H1 (cell line): Measurements from ENCODE around the gene INTS7. TPM values are rescaled to one million over a fixed set of nuclear protein-coding genes. Genes with fewer than 3 reads are reported as not detected.

ENCODE experiments used
- CTCF ChIA-PET: fragments of 300-600 bp; sonication (Branson Sonifier 250); formaldehyde crosslinking; loops from one replicate; lab custom pipeline; 2021; ENCODE audit not compliant: partially characterized antibody; lab: Charles Lee
- POLR2A ChIA-PET: fragments of 300-600 bp; sonication (Branson Sonifier 250); formaldehyde crosslinking; loops from one replicate; lab custom pipeline; 2021; ENCODE audit warnings: inconsistent platforms; ENCODE audit not compliant: partially characterized antibody; lab: Charles Lee
- DNase-seq, 2 experiments: peaks; one replicate each; pipeline versions ENCODE4 v3.0.0 to v3.0.0-alpha.2; 2010 to 2022; ENCODE audit warnings: low spot score in 2 of 2, low read depth in 1 of 2, mixed read lengths in 1 of 2
- FAIRE-seq: peaks from 2 replicates; lab custom pipeline; 2011; peaks lifted over from hg19 to GRCh38; lab: Jason Lieb, UNC
- H2AFZ ChIP-seq: 2 replicates; pipeline ENCODE4 v1.8.1; 2012; ENCODE audit warnings: low read length, inconsistent platforms
- H2AK5ac ChIP-seq: 2 replicates; pipeline ENCODE4 v1.6.1; 2013; ENCODE audit warnings: low read depth, low read length
- H2BK120ac ChIP-seq: replicated peaks from 2 replicates; pipeline ENCODE3; 2013; ENCODE audit warnings: low read depth, low read length, inconsistent platforms
- H2BK12ac ChIP-seq: 2 replicates; pipeline ENCODE4 v1.6.1; 2013; ENCODE audit warnings: low read depth, low read length
- H2BK15ac ChIP-seq: 2 replicates; pipeline ENCODE4 v1.6.1; 2013; ENCODE audit warnings: low read length
- H2BK20ac ChIP-seq: 2 replicates; pipeline ENCODE4 v1.6.1; 2013; ENCODE audit warnings: low read length
- H2BK5ac ChIP-seq: 2 replicates; pipeline ENCODE4 v1.6.1; 2013; ENCODE audit warnings: low read depth, low read length
- H3K14ac ChIP-seq: 2 replicates; pipeline ENCODE4 v1.6.1; 2013; ENCODE audit warnings: inconsistent platforms; ENCODE audit not compliant: insufficient read length
- H3K18ac ChIP-seq: 2 replicates; pipeline ENCODE4 v1.6.1; 2013; ENCODE audit warnings: low read length; ENCODE audit errors: extremely low read depth
- H3K23ac ChIP-seq: 2 replicates; pipeline ENCODE4 v1.6.1; 2013; ENCODE audit warnings: inconsistent platforms; ENCODE audit not compliant: insufficient read length
- H3K23me2 ChIP-seq: 2 replicates; pipeline ENCODE4 v1.6.1; 2013; ENCODE audit warnings: low read depth, low read length
- H3K27ac ChIP-seq: 2 replicates; pipeline ENCODE4 v1.6.1; 2011; ENCODE audit warnings: low read depth, low read length, inconsistent platforms
- H3K27me3 ChIP-seq, 4 experiments: replicated peaks in 1 of 4; 1 replicate in 1 of 4; 2 replicates in 3 of 4; pipeline versions ENCODE4 v1.6.1 to v1.8.1; 2011 to 2013; ENCODE audit warnings: low read length in 3 of 4, mild to moderate bottlenecking in 3 of 4, inconsistent platforms in 2 of 4, mixed read lengths in 2 of 4, moderate library complexity in 1 of 4; ENCODE audit not compliant: control insufficient read depth in 3 of 4, insufficient read depth in 3 of 4; ENCODE audit errors: extremely low read depth in 1 of 4
- H3K36me3 ChIP-seq, 4 experiments: 2 replicates each; pipeline versions ENCODE4 v1.6.1 to v1.8.1; 2011 to 2013; ENCODE audit warnings: mild to moderate bottlenecking in 4 of 4, low read length in 3 of 4, moderate library complexity in 2 of 4, control low read depth in 1 of 4, inconsistent platforms in 1 of 4; ENCODE audit not compliant: insufficient read depth in 4 of 4, control insufficient read depth in 2 of 4
- H3K4ac ChIP-seq: replicated peaks from 2 replicates; pipeline ENCODE3; 2013; ENCODE audit warnings: low read length, low read depth, mixed read lengths, inconsistent platforms; ENCODE audit not compliant: insufficient read length
- H3K4me1 ChIP-seq, 4 experiments: replicated peaks in 1 of 4; 1 replicate in 1 of 4; 2 replicates in 3 of 4; pipeline versions ENCODE4 v1.6.1 to v1.8.1; 2011 to 2013; ENCODE audit warnings: low read length in 3 of 4, inconsistent platforms in 2 of 4, mixed read lengths in 1 of 4; ENCODE audit not compliant: insufficient read depth in 4 of 4, control insufficient read depth in 3 of 4
- H3K4me2 ChIP-seq, 2 experiments: 2 replicates each; pipeline versions ENCODE4 v1.6.1 to v1.8.1; 2011 to 2013; ENCODE audit warnings: low read depth in 2 of 2, low read length in 2 of 2, control low read depth in 1 of 2, inconsistent platforms in 1 of 2, mild to moderate bottlenecking in 1 of 2; ENCODE audit not compliant: insufficient read depth in 1 of 2
- H3K4me3 ChIP-seq, 4 experiments: fragments of 200-600, 300-600 bp in 1 of 4; sonication (generic), shearing (Covaris generic), sonication (Bioruptor Twin) in 1 of 4; 2 replicates each; pipeline versions ENCODE4 v1.5.1 to v1.8.1; 2011 to 2016; ENCODE audit warnings: low read length in 4 of 4, low read depth in 3 of 4, control low read depth in 2 of 4, inconsistent platforms in 2 of 4, mild to moderate bottlenecking in 2 of 4, mixed read lengths in 1 of 4, moderate library complexity in 1 of 4; ENCODE audit not compliant: insufficient read depth in 2 of 4; ENCODE audit errors: extremely low read depth in 1 of 4
- H3K56ac ChIP-seq: replicated peaks from 2 replicates; pipeline ENCODE3; 2013; ENCODE audit warnings: low read depth, mild to moderate bottlenecking, mixed read lengths, low read length, inconsistent platforms; ENCODE audit not compliant: insufficient read length
- H3K79me1 ChIP-seq: 2 replicates; pipeline ENCODE4 v1.6.1; 2013; ENCODE audit warnings: low read depth, low read length, control low read depth
- H3K79me2 ChIP-seq, 2 experiments: 2 replicates each; pipeline versions ENCODE4 v1.6.1 to v1.8.1; 2012 to 2013; ENCODE audit warnings: low read length in 2 of 2, mild to moderate bottlenecking in 2 of 2, inconsistent platforms in 1 of 2; ENCODE audit not compliant: insufficient read depth in 2 of 2, control insufficient read depth in 1 of 2
- H3K9ac ChIP-seq, 4 experiments: replicated peaks in 1 of 4; 1 replicate in 1 of 4; 2 replicates in 3 of 4; pipeline versions ENCODE4 v1.6.1 to v1.8.1; 2011 to 2013; ENCODE audit warnings: low read depth in 3 of 4, low read length in 3 of 4, control low read depth in 2 of 4, mild to moderate bottlenecking in 2 of 4, moderate library complexity in 2 of 4, inconsistent platforms in 1 of 4; ENCODE audit errors: extremely low read depth in 1 of 4
- H3K9me3 ChIP-seq, 2 experiments: 2 replicates each; pipeline versions ENCODE4 v1.6.1 to v1.8.1; 2012 to 2013; ENCODE audit warnings: mild to moderate bottlenecking in 2 of 2, moderate library complexity in 2 of 2, control low read depth in 1 of 2, inconsistent platforms in 1 of 2, low read depth in 1 of 2, low read length in 1 of 2, mixed read lengths in 1 of 2; ENCODE audit not compliant: insufficient read depth in 2 of 2
- H4K20me1 ChIP-seq, 2 experiments: replicated peaks in 1 of 2; 2 replicates each; pipeline versions ENCODE3 to v1.8.1; 2011 to 2013; ENCODE audit warnings: inconsistent platforms in 2 of 2, low read length in 2 of 2, mild to moderate bottlenecking in 1 of 2; ENCODE audit not compliant: insufficient read depth in 2 of 2, control insufficient read depth in 1 of 2
- H4K5ac ChIP-seq: 2 replicates; pipeline ENCODE4 v1.6.1; 2013; ENCODE audit warnings: low read length, low read depth, mixed read lengths, inconsistent platforms; ENCODE audit not compliant: insufficient read length
- H4K8ac ChIP-seq: 2 replicates; pipeline ENCODE4 v1.8.0; 2013; ENCODE audit warnings: mild to moderate bottlenecking, moderate library complexity, low read length, inconsistent platforms; ENCODE audit not compliant: insufficient read depth; ENCODE audit errors: extremely low read depth
- H4K91ac ChIP-seq: replicated peaks from 2 replicates; pipeline ENCODE3; 2013; ENCODE audit warnings: low read length, mixed read lengths, inconsistent platforms; ENCODE audit not compliant: insufficient read length
- ATF3 ChIP-seq: IDR thresholded peaks from 2 replicates; pipeline ENCODE4 v1.6.1; 2011; ENCODE audit warnings: low read depth, mild to moderate bottlenecking, low read length; ENCODE audit not compliant: insufficient read depth
- CBX8 ChIP-seq: fragments of 300-800, 300-1000 bp; sonication (generic); IDR thresholded peaks from 2 replicates; pipeline ENCODE4 v1.7.1; 2016; ENCODE audit warnings: low read depth, low read length, borderline replicate concordance
- NANOG ChIP-seq: IDR thresholded peaks from 2 replicates; pipeline ENCODE4 v1.6.1; 2011; ENCODE audit warnings: low read length, low read depth, mild to moderate bottlenecking, inconsistent platforms; ENCODE audit not compliant: insufficient read depth, poor library complexity, severe bottlenecking
- RNF2 ChIP-seq: fragments of 200-900, 300-1000 bp; sonication (generic); IDR thresholded peaks from 2 replicates; pipeline ENCODE4 v1.7.1; 2016; ENCODE audit warnings: borderline replicate concordance, low read depth, mild to moderate bottlenecking, antibody characterized with exemption, low read length; ENCODE audit not compliant: poor library complexity, severe bottlenecking; ENCODE audit errors: missing control alignments
- SP4 ChIP-seq: IDR thresholded peaks from 2 replicates; pipeline ENCODE4 v1.6.1; 2012; ENCODE audit warnings: low read length, inconsistent platforms
- SRF ChIP-seq: IDR thresholded peaks from 2 replicates; pipeline ENCODE4 v1.6.1; 2011; ENCODE audit warnings: mild to moderate bottlenecking, low read depth, low read length, moderate library complexity
- YY1 ChIP-seq: IDR thresholded peaks from 2 replicates; pipeline ENCODE4 v1.6.1; 2011; ENCODE audit warnings: low read depth, mild to moderate bottlenecking, low read length
- WGBS, 2 experiments: shearing (Covaris generic) in 1 of 2; methylation state at CpG; one replicate each; pipeline versions ENCODE4 v1.1.6 to v1.1.7; 2013 to 2015; ENCODE audit warnings: low lambda C conversion rate in 2 of 2, mixed read lengths in 2 of 2, inconsistent platforms in 1 of 2, low coverage in 1 of 2, missing lambda C conversion rate in 1 of 2; ENCODE audit not compliant: insufficient replicate concordance in 2 of 2, insufficient coverage in 1 of 2, insufficient read length in 1 of 2; ENCODE audit errors: extremely low coverage in 1 of 2, missing lambda C conversion rate in 1 of 2; 5-methylcytosine and 5-hydroxymethylcytosine counted together
- polyA plus RNA-seq, 7 experiments: library from polyadenylated mRNA; depleted of rRNA in 3 of 7; stranded (reverse) in 5 of 7; unstranded in 2 of 7; fragments of >200 nt in 5 of 7; fragments of 200-250 nt in 2 of 7; gene quantifications; 1 replicate in 5 of 7; 2 replicates in 1 of 7; 4 replicates in 1 of 7; pipeline versions ENCODE4 v1.2.1 to v1.2.3, GENCODE V29; 2011 to 2013; ENCODE audit warnings: missing spikeins in 2 of 7, mixed read lengths in 2 of 7
- total RNA-seq: library from RNA; stranded (reverse); fragmentation: NEBNext Ultra II Directional; extraction: Animal tissue kit (Norgen Biotek cat#: 25700); gene quantifications from 2 replicates; pipeline ENCODE4 v1.2.1, GENCODE V29; 2021

INTS7 gene
- total and polyA plus RNA-seq, 2 of the 8 experiments (the other 6 are each of a cell fraction or from before 2014, with no cell fraction given): 15.2 to 22.4 TPM

- Histone ChIP-seq H3K4me1 (no peaks in the 10 kb centered on the region), H2AFZ (no peak overlapping the region), H2BK12ac (no peak overlapping the region), H3K9ac (no peak overlapping the region), H4K91ac (no peak overlapping the region), H4K8ac (no peak overlapping the region), H3K79me1 (no peaks in the 10 kb centered on the region), H3K9me3 (no peaks in the 10 kb centered on the region), H2BK20ac (no peak overlapping the region), H3K18ac (no peak overlapping the region), H3K4me3 (no peak overlapping the region), H4K20me1 (no peaks in the 10 kb centered on the region), H2BK5ac (no peak overlapping the region), H3K79me2 (no peaks in the 10 kb centered on the region), H3K56ac (no peak overlapping the region), H3K23ac (no peak overlapping the region)
- FAIRE-seq: no peak
- 99% methylated on average over 7 of the region's 7 CpGs; no CpG with 5 or more reads in 1 of the 2 experiments for WGBS, 2 experiments
- ChIA-PET CTCF (interaction anchor here (1.2 kb wide), 1 partner anchor 306 kb away, joined by 3 read pairs; no protein-coding TSS in a partner anchor), POLR2A (no interaction called here)
- TF ChIP-seq RNF2 (no peak), YY1 (no peak), NANOG (no peak), SP4 (no peak), SRF (no peak), CBX8 (no peak), ATF3 (no peak)
- TF ChIP-seq, all 59 proteins: peak for 0
- Histone ChIP-seq H3K14ac (no peak overlapping the region), H3K4ac (no peak overlapping the region), H3K36me3 (peaks cover 4 to 11% (median 7%) of the 10 kb centered on the region in 4 experiments; a peak in 4 of 8 replicates), H3K4me2 (no peak overlapping the region), H3K23me2 (no peaks in the 10 kb centered on the region), H3K27me3 (no peaks in the 10 kb centered on the region), H2BK120ac (no peak overlapping the region), H2BK15ac (no peak overlapping the region), H3K27ac (no peak overlapping the region), H4K5ac (no peak overlapping the region), H2AK5ac (no peak overlapping the region)
- DNase-seq: no peak
These were observed 48.6 kb downstream of the INTS7 start for GRCh38 chr1:211986628-211987254.
